Colonic mucosa (tissue), 4 donors: ENCODE results near the gene PDZD2. TPM values are rescaled to one million over a fixed set of nuclear protein-coding genes. Genes with fewer than 3 reads are reported as not detected.

Experiments
- DNase-seq: peaks from one replicate; pipeline ENCODE4 v3.0.0-alpha.2; 2020
- H3K27ac ChIP-seq: fragments of 200-600 bp; one replicate; pipeline ENCODE4 v1.8.0; 2021
- H3K27me3 ChIP-seq: fragments of 200-600 bp; one replicate; pipeline ENCODE4 v1.8.0; 2021
- H3K36me3 ChIP-seq: fragments of 200-600 bp; one replicate; pipeline ENCODE4 v1.8.0; 2021
- H3K4me1 ChIP-seq: fragments of 200-600 bp; one replicate; pipeline ENCODE4 v1.8.0; 2021; ENCODE audit warnings: mild to moderate bottlenecking
- H3K4me3 ChIP-seq: fragments of 200-600 bp; one replicate; pipeline ENCODE4 v1.8.0; 2021
- H3K9ac ChIP-seq, 2 donors: one replicate each; pipeline ENCODE4 v1.7.0; 2013; ENCODE audit warnings: control low read depth in 2 of 2, low read depth in 2 of 2, low read length in 2 of 2
- H3K9me3 ChIP-seq: fragments of 200-600 bp; one replicate; pipeline ENCODE4 v1.8.0; 2021
- intact Hi-C: fragments of 100-400 bp; cut with DNase I; formaldehyde crosslinking; loops from one replicate; pipeline ENCODE4 v1.14.1; 2022
- total RNA-seq, 2 donors: library from RNA; stranded (reverse); fragmentation: NEBNext Ultra II Directional in 1 of 2; extraction: Animal tissue kit (Norgen Biotek cat#: 25700) in 1 of 2; gene quantifications; one replicate each; pipeline ENCODE4 v1.2.1, GENCODE V29; 2021
- TF ChIP-seq, protein P1 (sequence below): fragments of 200-600 bp; IDR thresholded peaks from one replicate; pipeline ENCODE4 v1.8.0; 2022; ENCODE audit warnings: antibody characterized with exemption, mild to moderate bottlenecking
- donor health status: healthy.
- donor health status: DM: no; HTN: no; CAD: no.
- donor health status: DM: no; HTN: no; CAD: no.

The PDZD2 gene
- total RNA-seq, 2 donors from 2014 or later, result 1.8 to 2.3 TPM

DNA sequence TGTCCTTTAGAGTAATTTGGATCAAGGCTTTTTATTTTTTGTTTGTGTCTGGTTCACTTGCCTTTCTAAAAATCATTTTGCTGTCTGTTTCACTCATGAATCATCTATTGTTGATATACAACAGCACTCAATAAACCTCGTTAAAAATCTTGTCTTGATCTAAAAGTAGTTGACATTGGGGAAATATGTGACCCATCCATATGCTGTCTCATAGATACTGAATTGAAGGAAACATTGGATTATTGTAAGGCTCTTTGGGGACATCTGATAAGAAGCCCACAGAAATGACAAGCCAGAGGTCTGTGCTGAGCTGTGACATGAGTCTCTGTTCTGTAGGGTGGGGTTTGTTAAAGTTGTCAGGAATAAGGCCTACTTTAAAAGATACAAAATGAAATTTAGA is 208.0 kb downstream of the PDZD2 start:
- no peaks in the 10 kb centered on the region for H3K36me3 ChIP-seq
- no peaks in the 10 kb centered on the region for H3K4me1 ChIP-seq
- no peaks in the 10 kb centered on the region for H3K9me3 ChIP-seq
- no peak overlapping the region for H3K9ac ChIP-seq
- no peaks in the 10 kb centered on the region for H3K27me3 ChIP-seq
- no peak for DNase-seq
- intact Hi-C loops, result no loop called here
- no peak overlapping the region for H3K4me3 ChIP-seq
- H3K27ac ChIP-seq, result no peak overlapping the region
- TF ChIP-seq, protein P1, sequence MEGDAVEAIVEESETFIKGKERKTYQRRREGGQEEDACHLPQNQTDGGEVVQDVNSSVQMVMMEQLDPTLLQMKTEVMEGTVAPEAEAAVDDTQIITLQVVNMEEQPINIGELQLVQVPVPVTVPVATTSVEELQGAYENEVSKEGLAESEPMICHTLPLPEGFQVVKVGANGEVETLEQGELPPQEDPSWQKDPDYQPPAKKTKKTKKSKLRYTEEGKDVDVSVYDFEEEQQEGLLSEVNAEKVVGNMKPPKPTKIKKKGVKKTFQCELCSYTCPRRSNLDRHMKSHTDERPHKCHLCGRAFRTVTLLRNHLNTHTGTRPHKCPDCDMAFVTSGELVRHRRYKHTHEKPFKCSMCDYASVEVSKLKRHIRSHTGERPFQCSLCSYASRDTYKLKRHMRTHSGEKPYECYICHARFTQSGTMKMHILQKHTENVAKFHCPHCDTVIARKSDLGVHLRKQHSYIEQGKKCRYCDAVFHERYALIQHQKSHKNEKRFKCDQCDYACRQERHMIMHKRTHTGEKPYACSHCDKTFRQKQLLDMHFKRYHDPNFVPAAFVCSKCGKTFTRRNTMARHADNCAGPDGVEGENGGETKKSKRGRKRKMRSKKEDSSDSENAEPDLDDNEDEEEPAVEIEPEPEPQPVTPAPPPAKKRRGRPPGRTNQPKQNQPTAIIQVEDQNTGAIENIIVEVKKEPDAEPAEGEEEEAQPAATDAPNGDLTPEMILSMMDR, result no peak

DNA sequence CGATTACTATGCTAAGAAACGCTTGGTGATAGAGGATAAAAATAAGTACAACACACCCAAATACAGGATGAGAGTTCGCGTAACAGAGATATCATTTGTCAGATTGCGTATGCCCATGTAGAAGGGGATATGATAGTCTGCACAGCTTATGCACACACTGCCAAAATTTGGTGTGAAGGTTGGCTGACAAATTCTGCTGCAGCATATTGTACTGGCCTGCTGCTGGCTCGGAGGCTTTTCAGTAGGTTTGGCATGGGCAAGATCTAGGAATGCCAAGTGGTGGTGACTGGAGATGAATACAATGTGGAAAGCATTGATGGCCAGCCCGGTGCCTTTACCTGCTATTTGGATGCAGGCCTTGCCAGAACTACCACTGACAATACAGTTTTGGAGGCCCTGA is 208.4 kb downstream of the PDZD2 start:
- intact Hi-C loops, result no loop called here
- TF ChIP-seq, protein P1, result no peak
- DNase-seq, result no peak

DNA sequence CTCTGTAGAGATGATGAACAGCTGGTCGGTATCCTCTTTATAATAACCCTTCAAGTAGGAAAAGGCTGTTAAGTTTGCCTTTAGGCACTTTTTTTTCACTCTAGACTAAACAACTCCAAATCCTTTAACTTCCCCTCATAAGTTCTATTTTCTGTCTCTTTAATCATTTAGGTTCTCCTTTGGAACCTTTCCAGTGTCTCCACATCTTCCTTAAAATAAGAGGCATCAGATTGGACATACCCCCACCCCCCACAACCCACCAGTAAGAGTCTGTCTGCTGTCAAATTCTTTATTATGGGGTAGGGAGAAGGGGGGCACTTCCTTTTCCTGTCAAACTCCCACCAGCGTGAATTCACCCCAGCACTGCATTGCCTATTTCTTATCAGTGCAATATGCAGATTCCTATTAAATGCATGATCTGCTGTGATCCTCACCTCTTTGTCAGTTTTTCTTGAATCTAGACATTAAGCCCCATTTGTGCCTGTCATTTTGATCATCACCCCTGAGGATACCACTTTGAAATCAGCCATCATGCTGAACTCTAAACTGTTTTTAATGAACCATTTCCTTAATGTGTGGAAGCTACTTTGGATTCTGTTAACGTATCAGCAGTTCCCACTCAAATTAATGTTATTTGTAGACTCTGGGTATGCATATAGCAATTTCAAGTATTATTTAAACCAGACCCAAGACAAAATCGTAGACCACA is 212.2 kb downstream of the PDZD2 start:
- DNase-seq, result no peak
- Histone ChIP-seq H3K4me3 (no peak overlapping the region), H3K4me1 (no peaks in the 10 kb centered on the region), H3K9ac (no peak overlapping the region), H3K27ac (no peak overlapping the region), H3K9me3 (no peaks in the 10 kb centered on the region), H3K27me3 (peaks cover 17% of the 10 kb centered on the region), H3K36me3 (no peaks in the 10 kb centered on the region)
- intact Hi-C loops, result no loop called here
- TF ChIP-seq, protein P1, result no peak

More for the DNA sequence above, 208.4 kb downstream of the PDZD2 start:
- no peaks in the 10 kb centered on the region for H3K4me1 ChIP-seq
- H3K27ac ChIP-seq, result no peak overlapping the region
- H3K27me3 ChIP-seq, result no peaks in the 10 kb centered on the region
- no peak overlapping the region for H3K9ac ChIP-seq
- H3K9me3 ChIP-seq, result no peaks in the 10 kb centered on the region
- H3K36me3 ChIP-seq, result no peaks in the 10 kb centered on the region
- H3K4me3 ChIP-seq, result no peak overlapping the region

DNA sequence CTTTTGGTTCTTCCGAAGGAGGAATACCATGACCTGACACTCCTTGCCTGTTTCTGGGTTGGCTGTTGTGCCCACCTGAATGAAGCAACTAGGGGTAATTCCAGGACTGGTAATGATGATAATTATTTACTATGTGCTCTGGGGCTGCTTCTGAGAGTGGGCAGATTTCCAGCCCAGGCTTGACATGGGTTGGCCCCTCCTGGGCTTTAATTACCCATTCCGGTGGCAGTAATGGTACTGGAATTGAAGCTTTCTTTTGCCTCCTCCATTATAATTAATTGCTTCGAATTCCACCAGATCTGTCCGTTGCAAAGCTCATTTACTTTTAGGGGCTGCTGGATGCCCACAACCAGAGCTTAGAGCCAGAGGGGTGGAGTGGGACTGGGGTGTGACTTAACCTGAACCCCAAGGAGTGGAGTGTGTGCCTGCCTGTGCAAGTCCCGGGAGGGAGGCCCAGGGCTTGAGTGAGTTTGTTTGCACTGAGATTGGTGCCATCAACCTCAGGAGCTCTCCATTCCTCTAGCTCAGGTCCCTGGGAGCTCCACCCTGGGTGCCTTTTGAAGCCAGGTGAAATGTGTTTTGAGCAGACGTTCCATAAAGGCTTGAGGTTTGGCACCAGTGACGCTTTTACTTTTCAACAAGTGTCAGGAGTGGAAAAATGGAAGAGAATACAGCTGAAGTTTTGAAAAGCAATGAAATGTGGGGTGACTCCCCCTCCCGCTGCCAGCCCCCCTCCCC is 214.6 kb downstream of the PDZD2 start:
- H3K9ac ChIP-seq, result no peak overlapping the region
- DNase-seq, result no peak
- H3K4me1 ChIP-seq, result no peaks in the 10 kb centered on the region
- intact Hi-C loops, result no loop called here
- H3K27me3 ChIP-seq, result peaks cover 17% of the 10 kb centered on the region
- H3K9me3 ChIP-seq, result no peaks in the 10 kb centered on the region
- no peak overlapping the region for H3K27ac ChIP-seq
- TF ChIP-seq, protein P1, result no peak
- no peak overlapping the region for H3K4me3 ChIP-seq
- no peaks in the 10 kb centered on the region for H3K36me3 ChIP-seq

DNA sequence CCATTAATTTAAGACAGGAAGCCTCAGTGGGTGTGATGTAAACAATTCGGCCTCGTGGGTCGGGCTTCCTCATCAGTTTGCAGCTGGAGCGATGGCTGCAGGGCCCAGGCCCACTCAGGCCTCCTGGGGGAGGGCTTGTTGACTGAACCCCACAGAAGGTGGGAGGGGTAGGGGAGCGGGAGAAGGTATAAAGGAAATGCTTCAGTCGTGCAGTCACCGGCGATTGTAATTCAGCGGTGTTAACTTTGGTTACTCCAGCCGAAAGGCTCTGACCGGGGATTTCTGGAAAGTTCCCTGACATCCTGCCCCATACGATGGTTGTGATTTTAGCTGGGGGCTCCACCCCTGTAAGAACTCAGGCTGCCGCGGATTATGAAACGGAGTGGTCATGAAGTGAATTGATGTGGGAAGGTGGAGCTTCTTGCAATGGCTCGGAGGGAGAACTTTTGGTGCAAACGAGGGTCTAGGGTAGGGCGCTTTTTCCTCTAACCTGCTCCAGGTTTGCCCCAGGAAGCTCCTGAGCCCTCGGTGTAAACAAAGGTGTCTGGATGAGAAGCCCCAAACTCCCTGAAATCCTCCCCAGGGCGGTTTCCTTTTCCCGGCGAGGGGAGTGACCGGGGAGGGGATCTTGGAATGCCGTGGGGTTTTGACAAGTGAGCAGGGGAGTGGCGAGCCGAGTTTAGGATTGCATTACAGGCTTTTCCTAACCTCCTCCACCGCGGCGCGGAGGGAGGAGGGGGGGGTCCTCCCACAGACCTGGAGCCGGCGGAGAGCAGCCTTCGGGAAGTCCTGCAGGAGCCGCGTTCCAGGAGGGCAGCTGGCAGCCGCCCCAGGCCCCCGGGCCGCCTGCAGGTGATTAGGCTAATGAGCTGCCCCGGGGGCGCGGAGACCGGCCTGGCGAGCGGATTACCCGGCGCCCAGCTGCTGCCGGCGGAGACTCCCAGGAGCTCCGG is 215.5 kb downstream of the PDZD2 start:
- Histone ChIP-seq H3K27me3 (peaks cover 17% of the 10 kb centered on the region), H3K4me1 (no peaks in the 10 kb centered on the region), H3K27ac (peak overlapping the region; percentile 44), H3K36me3 (no peaks in the 10 kb centered on the region), H3K9ac (peak overlapping the region; percentile 24 to 26), H3K4me3 (peak overlapping the region; percentile 31), H3K9me3 (no peaks in the 10 kb centered on the region)
- intact Hi-C loops, result no loop called here
- TF ChIP-seq, protein P1, result no peak
- DNase-seq, result no peak
